ENCODE measurements around the gene MAGI2. TPM values are rescaled to one million over a fixed set of nuclear protein-coding genes. Genes with fewer than 3 reads are reported as not detected.

Gene MAGI2
- total RNA-seq, 2 experiments from 2014 or later = 0.03 to 0.17 TPM

DNA sequence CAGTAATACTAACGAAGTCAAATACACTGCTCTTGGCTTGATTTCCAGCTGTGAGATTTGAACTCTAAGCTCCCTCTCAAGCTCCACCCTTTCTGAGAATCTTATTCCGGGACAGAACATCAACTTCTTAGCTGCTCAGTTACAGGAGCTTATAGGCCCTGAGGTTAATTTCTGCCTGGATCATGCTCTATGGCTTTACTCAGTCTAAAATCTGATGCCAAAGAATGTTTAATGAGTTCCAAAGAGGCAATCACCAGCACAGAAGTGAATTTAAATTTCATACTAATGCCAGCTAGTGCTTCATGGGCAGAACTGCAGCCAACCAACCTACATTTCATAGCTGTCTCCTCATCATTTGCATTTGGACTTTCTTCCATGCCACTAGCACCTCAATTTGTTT is 707.2 kb downstream of the MAGI2 start:
- no peaks in the 10 kb centered on the region for H4K20me1 ChIP-seq (ENCODE audit: insufficient read depth, low read length)
- H3K9me2 ChIP-seq (ENCODE audit: insufficient read depth, low read length) = no peaks in the 10 kb centered on the region
- TF ChIP-seq, protein P1, sequence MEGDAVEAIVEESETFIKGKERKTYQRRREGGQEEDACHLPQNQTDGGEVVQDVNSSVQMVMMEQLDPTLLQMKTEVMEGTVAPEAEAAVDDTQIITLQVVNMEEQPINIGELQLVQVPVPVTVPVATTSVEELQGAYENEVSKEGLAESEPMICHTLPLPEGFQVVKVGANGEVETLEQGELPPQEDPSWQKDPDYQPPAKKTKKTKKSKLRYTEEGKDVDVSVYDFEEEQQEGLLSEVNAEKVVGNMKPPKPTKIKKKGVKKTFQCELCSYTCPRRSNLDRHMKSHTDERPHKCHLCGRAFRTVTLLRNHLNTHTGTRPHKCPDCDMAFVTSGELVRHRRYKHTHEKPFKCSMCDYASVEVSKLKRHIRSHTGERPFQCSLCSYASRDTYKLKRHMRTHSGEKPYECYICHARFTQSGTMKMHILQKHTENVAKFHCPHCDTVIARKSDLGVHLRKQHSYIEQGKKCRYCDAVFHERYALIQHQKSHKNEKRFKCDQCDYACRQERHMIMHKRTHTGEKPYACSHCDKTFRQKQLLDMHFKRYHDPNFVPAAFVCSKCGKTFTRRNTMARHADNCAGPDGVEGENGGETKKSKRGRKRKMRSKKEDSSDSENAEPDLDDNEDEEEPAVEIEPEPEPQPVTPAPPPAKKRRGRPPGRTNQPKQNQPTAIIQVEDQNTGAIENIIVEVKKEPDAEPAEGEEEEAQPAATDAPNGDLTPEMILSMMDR (conservative IDR thresholded peaks at IDR 0.05; ENCODE audit: low read length) = no peak
- TF ChIP-seq EZH2phosphoT487 (IDR thresholded peaks at IDR 0.05; ENCODE audit: borderline replicate concordance, low read depth, low read length) = no peak
- H3K4me2 ChIP-seq (ENCODE audit: low read length) = no peak overlapping the region
- H3K36me3 ChIP-seq (ENCODE audit: insufficient read depth, low read length) = no peaks in the 10 kb centered on the region
- H3K4me1 ChIP-seq (ENCODE audit: insufficient read depth, low read length, poor library complexity, severe bottlenecking) = no peaks in the 10 kb centered on the region
- H3K4me3 ChIP-seq (ENCODE audit: low read depth, low read length, poor library complexity, severe bottlenecking) = no peak overlapping the region
- H3K9me3 ChIP-seq (ENCODE audit: low read length) = no peaks in the 10 kb centered on the region
- ChIA-PET POLR2A (interaction anchor here (0.7 to 0.9 kb wide), 2 partner anchors 10 to 48 kb away, joined by 3 read pairs; no protein-coding TSS in a partner anchor), CTCF (ENCODE audit: unreplicated experiment) (no interaction called here)
- H2AFZ ChIP-seq (ENCODE audit: low read length) = no peak overlapping the region
- no peak overlapping the region for H3K27ac ChIP-seq (ENCODE audit: low read depth, low read length, poor library complexity, severe bottlenecking)
- intact Hi-C loops (cut with micrococcal nuclease; ENCODE audit: unreplicated experiment) = no loop called here
- DNase-seq (ENCODE audit: low spot score) = no peak
- H3K79me2 ChIP-seq (ENCODE audit: insufficient read depth, low read depth, low read length) = no peaks in the 10 kb centered on the region
- BruUV-seq (replicated peaks) = no TSS peak

- Histone ChIP-seq H3K9me3 (ENCODE audit: low read length) (no peaks in the 10 kb centered on the region), H3K36me3 (ENCODE audit: insufficient read depth, low read length) (no peaks in the 10 kb centered on the region), H3K4me1 (ENCODE audit: insufficient read depth, low read length, poor library complexity, severe bottlenecking) (no peaks in the 10 kb centered on the region), H4K20me1 (ENCODE audit: insufficient read depth, low read length) (no peaks in the 10 kb centered on the region), H3K4me3 (ENCODE audit: low read depth, low read length, poor library complexity, severe bottlenecking) (no peak overlapping the region), H2AFZ (ENCODE audit: low read length) (no peak overlapping the region), H3K9me2 (ENCODE audit: insufficient read depth, low read length) (no peaks in the 10 kb centered on the region), H3K4me2 (ENCODE audit: low read length) (no peak overlapping the region), H3K79me2 (ENCODE audit: insufficient read depth, low read depth, low read length) (no peaks in the 10 kb centered on the region), H3K27ac (ENCODE audit: low read depth, low read length, poor library complexity, severe bottlenecking) (no peak overlapping the region)
- TF ChIP-seq, protein P1 (conservative IDR thresholded peaks at IDR 0.05; ENCODE audit: low read length) = no peak
- no peak for TF ChIP-seq EZH2phosphoT487 (IDR thresholded peaks at IDR 0.05; ENCODE audit: borderline replicate concordance, low read depth, low read length)
- intact Hi-C loops (cut with micrococcal nuclease; ENCODE audit: unreplicated experiment) = no loop called here
- CTCF ChIA-PET (ENCODE audit: unreplicated experiment) = no interaction called here
- BruUV-seq (replicated peaks) = no TSS peak
- DNase-seq (ENCODE audit: low spot score) = no peak
- POLR2A ChIA-PET = no interaction called here
These were observed 710.8 kb downstream of the MAGI2 start for GRCh38 chr7:78742694-78743093.

- no peak overlapping the region for H3K27ac ChIP-seq (ENCODE audit: low read depth, low read length, poor library complexity, severe bottlenecking)
- ChIA-PET POLR2A (interaction anchor here (0.6 kb wide), 1 partner anchor 436 kb away, joined by 3 read pairs; no protein-coding TSS in a partner anchor), CTCF (ENCODE audit: unreplicated experiment) (no interaction called here)
- H4K20me1 ChIP-seq (ENCODE audit: insufficient read depth, low read length) = no peaks in the 10 kb centered on the region
- no peak overlapping the region for H3K4me3 ChIP-seq (ENCODE audit: low read depth, low read length, poor library complexity, severe bottlenecking)
- BruUV-seq (replicated peaks) = no TSS peak
- no peak overlapping the region for H3K4me2 ChIP-seq (ENCODE audit: low read length)
- H2AFZ ChIP-seq (ENCODE audit: low read length) = no peak overlapping the region
- H3K9me3 ChIP-seq (ENCODE audit: low read length) = no peaks in the 10 kb centered on the region
- no peaks in the 10 kb centered on the region for H3K9me2 ChIP-seq (ENCODE audit: insufficient read depth, low read length)
- TF ChIP-seq EZH2phosphoT487 (IDR thresholded peaks at IDR 0.05; ENCODE audit: borderline replicate concordance, low read depth, low read length) = no peak
- TF ChIP-seq, protein P1 (conservative IDR thresholded peaks at IDR 0.05; ENCODE audit: low read length) = no peak
- no peaks in the 10 kb centered on the region for H3K4me1 ChIP-seq (ENCODE audit: insufficient read depth, low read length, poor library complexity, severe bottlenecking)
- intact Hi-C loops (cut with micrococcal nuclease; ENCODE audit: unreplicated experiment) = no loop called here
- H3K79me2 ChIP-seq (ENCODE audit: insufficient read depth, low read depth, low read length) = no peaks in the 10 kb centered on the region
- DNase-seq (ENCODE audit: low spot score) = no peak
- no peaks in the 10 kb centered on the region for H3K36me3 ChIP-seq (ENCODE audit: insufficient read depth, low read length)
These were observed 716.9 kb downstream of the MAGI2 start for GRCh38 chr7:78736548-78736947.
